Activated CD4-positive, alpha-beta T cell treated with anti-CD3 and anti-CD28 coated beads, Interleukin-2, amount 50 U/mL, for 4 hours (primary cell): ENCODE measurements around the gene KLHDC1.
"Not testable (repeated sequence)": the region's sequence is repeated elsewhere in the genome, so short reads cannot be mapped to it uniquely, and the experiment has no call there.

Experiments
- DNase-seq, 2 experiments: peaks; one replicate each; pipeline ENCODE4 v3.0.0-alpha.2; 2020

KLHDC1 gene, protein sequence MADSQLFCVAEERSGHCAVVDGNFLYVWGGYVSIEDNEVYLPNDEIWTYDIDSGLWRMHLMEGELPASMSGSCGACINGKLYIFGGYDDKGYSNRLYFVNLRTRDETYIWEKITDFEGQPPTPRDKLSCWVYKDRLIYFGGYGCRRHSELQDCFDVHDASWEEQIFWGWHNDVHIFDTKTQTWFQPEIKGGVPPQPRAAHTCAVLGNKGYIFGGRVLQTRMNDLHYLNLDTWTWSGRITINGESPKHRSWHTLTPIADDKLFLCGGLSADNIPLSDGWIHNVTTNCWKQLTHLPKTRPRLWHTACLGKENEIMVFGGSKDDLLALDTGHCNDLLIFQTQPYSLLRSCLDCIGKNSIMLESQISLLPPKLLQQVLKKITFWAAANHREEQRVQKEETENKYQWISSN

DNA sequence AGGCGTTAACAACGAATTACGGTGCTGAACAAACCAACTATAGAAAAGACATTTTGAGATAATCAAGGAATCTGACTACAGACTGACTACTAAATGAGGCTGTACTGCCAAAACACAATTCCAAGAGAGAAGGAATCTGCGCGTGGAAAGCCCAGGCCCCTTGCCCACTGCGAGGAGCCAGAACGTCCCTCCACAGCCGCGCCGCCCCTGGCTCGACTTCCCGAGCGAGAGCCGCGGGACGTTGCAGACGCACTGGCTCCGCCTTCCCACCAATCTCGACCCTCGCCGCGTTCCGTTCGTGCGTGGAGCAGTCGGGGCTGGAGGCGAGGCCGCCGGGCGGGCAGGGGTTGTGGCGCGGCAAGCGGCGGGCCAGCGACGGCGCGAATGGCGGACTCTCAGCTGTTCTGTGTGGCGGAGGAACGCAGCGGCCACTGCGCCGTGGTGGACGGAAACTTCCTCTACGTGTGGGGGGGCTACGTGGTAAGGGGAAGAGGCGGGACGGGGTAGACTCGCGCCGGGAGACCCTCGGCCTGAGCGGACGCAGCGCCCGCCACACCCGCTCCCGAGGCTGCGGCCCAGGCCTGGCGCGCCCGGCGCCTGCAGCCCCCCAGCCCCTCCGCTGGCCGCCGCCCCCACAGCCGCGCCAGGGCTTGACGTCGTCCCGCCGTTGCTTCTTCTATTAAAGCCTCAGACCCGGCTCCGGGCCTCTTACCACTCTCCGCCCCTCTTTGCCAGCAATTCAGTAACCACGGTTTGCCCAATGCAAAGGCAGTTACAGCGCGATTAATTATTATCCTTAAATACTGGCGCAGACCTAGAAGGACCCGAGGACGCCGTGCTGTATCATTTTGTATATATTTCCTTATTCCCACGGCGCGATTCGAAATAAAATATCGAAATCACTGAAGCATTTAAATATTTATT, at the start of gene KLHDC1:
Gene KLHDC1 (plus strand): TSS at position 310 of the 924 bp plus-strand sequence. CDS start 75 bp downstream, at position 385.
- peak; percentile 72 to 73 for DNase-seq

DNA sequence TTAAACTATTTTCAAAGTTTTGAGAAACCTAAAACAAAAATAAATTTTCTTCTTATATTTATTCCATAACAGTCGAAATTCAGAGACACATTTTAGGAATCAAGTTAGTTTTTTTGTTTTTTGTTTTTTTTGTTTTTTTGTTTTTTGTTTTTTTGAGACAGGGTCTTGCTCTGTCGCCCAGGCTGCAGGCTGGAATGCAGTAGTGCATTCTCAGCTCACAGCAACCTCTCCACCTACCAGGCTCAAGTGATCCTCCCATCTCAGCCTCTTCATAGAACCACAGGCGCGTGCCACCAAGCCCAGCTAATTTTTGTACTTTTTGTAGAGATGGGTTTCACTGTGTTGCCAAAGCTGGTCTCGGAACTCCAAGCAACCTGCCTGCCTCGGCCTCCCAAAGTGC, 39.4 kb upstream of the KLHDC1 start:
- DNase-seq, result no peak

DNA sequence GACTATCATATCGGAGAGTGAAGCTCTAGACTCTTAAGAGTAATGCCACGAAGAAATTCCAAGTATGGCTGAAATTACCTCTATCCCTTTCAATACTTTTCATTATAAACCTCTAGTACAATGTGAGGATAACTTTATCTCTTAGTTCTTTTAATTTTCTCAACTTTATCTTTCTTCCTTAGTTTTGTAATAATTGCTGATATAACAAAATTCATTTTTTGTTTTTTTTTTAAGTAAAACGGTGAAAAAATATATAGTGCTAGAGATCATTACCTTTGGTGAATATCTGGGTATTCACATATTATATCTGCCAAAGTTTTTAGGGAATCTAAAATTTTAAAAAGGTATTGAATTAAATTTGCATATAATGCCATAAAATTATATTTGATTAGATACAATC, 38.4 kb upstream of the KLHDC1 start:
- no peak for DNase-seq

DNA sequence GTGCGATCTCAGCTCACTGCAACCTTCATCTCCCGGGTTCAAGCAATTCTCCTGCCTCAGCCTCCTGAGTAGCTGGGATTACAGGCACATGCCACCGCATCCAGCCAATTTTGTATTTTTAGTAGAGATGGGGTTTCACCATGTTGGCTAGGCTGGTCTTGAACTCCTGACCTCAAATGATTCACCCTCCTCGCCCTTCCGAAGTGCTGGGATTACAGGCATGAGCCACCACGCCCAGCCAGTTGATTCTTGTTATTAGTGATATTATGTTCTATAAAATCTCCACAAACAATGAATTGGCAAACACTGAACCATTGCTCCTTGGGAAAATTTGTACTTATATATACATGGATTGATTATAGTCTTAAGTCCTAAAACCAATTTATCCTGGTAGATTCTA, 35.4 kb upstream of the KLHDC1 start:
- not testable (repeated sequence) for DNase-seq

DNA sequence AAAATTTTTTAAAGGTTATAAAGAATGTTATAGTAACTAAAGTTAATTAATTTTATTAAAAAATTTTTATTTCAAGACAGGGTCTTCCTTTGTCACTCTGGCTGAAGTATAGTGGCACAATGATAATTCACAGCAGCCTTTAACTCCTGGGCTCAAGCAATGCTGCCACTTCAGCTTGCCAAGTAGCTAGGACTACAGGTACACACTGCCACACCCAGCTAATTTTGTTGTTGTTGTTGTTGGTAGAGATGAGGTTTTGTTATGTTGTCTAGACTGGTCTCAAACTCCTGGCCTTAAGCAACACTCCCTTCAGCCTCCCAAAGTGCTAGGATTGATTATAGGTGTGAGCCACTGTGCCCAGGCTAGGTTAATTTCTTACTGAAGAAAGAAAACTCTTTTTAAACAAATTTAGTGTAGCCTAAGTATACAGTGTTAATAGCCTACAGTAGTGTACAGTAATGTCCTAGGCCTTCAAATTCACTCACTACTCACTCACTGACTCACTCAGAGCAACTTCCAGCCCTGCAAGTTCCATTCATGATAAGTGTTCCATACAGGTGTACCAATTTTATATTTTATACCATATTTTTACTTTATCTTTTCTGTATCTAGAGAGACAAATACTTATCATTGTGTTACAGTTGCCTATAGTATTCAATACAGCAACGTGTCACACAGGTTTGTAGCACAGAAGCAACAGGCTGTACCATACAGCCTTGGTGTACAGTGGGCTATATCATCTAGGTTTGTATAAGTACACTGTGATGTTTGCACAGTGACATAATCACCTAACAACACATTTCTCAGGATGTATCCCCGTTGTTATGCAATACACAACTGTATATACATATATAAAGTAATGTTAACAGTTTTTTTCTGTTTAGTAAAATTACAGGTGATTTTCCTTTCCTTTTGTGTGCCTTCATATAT, 33.1 kb upstream of the KLHDC1 start:
- no peak for DNase-seq

DNA sequence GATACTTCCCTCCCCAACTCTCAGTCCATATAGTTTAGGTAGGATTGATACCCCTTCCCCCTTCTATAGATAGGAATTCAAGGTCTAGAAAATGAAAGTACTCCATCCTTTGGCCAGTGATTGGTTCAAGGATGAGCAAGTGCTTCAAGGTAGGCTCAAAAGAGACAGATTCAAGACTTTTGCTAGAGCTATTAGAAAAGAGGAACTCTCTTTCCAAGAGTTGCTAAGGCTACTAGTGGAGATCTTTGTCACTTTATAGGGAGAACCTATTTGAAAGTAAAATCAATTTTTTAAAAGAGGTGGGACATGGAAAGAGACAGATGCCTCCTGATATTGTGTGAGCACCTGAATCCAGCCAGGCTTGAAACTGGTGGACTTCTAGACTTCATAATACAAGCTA, 22.4 kb upstream of the KLHDC1 start:
- no peak for DNase-seq

DNA sequence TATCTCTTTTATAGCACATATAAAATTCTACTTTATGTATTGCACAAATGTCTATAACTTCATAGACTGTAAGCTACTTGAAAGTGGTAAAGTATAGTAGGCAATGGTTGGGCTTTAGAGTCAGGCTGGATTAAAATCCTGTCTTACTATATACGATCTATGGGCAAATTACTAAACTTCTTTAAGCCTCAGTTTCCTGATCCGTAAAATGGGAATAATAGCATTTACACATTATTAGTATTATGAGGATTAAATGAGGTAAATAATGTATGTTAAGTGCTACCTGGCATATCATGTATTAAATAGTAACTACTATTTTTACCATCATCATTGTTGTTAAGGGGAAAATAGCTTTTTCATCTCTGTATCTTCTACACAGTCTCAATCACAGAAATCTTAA, 19.3 kb upstream of the KLHDC1 start:
- DNase-seq, result no peak

DNA sequence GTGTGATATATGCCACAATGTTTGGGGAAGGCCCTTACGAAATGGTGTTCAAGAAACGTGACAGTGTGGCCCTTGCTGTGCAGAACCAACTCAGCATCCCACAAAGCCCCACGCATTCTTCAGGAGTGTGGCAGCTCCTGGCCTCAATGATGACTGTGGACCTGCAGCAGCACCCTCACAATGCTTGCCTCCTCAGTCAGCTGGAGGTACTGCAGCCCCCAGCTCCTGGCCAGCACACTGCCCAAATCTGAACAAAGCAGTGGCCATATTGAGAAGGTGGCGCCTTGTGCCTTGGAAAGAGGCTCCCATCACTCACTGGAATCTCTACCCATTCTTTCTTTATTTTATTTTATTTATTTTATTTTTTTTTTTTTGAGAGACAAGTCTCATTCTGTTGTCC, 15.3 kb upstream of the KLHDC1 start:
- no peak for DNase-seq

DNA sequence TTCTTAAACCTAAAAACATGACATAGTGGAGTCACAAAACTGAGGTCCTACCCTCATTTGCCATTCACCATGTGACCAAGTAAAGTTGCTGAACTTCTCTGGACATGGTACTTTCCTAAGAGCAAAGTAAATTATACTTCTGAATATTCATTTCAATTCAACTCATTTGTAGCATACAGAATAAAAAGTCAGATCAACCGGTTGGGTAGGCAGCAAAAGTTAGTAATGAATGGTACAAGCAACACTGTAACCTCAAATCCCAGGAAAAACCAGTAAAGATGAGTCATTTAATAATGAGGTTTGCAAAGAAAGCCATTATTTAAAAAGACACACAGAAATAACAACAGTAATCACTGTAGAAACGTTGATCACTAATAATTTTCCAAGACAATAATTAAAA, 13.6 kb upstream of the KLHDC1 start:
- no peak for DNase-seq

DNA sequence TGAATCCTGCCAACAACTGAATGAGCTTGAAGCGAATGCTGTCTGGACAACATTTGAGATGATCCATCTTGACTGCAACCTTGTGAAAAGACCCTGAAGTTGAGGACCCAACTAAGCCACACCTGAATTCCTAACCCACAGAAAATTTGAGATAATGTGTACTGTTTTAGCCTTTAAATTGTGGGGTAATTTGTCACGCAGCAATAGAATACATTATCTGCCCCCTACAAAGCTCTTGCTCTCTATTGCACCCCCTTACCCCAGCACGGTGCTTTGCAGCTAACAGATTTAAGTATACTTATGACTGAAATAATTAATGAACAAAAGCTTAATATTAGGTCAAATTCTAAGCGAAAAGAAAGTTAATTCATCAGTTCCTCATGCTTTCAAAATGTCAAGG, 6.5 kb upstream of the KLHDC1 start:
- DNase-seq, result no peak

DNA sequence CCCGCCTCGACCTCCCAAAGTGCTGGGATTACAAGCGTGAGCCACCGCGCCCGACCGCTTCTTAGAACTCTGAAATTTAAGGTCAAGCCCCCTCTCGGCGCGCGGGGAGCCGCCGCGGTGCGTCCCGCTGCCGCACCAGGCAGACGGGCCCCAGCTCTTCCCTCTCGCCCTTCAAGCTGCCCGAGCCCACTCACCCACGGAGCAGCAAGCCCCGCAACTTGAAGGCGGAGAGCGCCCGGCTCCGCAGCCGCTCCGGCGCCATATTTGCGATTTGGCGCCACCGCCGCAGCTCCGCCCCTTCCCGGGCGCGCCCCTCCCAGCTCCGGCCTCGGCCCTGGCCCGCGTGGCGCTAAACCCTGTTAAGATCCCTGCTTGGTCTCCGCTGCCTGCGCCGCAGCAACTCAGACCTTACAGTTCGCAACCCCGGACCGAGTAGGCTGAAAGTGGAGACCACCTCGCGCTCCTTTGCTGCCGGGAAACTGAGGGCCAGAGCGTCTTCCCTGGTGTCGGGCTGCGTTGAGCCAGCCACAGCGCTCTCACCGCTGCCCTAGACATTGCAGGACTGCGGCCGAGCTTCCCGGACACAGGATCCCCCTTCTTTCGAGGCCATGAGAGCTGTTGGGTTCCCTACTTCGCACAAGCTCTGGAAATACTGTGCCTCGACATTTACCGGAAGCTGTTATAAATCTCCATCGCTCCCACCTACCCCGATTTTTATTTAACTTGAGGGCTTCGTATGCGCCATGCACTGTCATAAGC, 4.8 kb upstream of the KLHDC1 start, which contains the start of gene POLE2:
Gene POLE2 (minus strand): TSS at position 273 of the 759 bp plus-strand sequence. CDS start 11 bp downstream, at position 262.
- DNase-seq, result peak; percentile 61 to 63

DNA sequence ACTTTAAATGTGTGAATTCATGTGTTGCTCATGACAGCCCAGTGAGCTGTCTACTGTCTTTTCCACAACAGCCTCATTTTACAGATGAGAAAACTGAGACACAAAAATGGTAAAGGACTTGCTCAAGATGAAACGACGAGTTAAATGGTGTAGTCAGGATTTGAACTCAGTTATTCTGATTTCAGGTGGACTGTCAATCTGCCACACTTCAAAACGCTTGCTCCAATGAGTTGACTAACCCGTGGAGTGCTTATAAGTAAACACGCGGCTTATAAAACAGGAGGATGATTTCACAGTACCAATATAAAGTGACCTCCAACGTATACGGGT, 4.3 kb upstream of the KLHDC1 start:
- DNase-seq, result no peak

DNA sequence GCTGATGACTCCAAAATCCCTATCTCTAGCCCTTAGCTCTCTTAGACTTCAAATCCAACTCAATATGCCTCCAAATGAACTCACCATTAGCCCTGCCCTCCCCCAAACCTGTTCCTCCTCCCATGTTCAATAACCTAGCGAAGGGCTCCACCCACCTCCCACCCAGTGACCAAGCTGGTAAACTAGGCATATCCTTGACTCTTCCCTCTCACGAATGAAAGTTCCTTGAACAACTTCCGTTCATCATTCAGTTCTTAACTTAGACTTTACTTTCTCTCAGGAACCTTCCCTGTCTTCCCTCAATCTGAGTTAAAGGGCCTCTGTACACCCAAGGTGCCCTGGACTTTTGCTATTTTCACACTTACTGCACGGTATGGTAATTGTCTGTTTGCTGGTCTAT, 1.9 kb upstream of the KLHDC1 start:
- DNase-seq, result no peak

DNA sequence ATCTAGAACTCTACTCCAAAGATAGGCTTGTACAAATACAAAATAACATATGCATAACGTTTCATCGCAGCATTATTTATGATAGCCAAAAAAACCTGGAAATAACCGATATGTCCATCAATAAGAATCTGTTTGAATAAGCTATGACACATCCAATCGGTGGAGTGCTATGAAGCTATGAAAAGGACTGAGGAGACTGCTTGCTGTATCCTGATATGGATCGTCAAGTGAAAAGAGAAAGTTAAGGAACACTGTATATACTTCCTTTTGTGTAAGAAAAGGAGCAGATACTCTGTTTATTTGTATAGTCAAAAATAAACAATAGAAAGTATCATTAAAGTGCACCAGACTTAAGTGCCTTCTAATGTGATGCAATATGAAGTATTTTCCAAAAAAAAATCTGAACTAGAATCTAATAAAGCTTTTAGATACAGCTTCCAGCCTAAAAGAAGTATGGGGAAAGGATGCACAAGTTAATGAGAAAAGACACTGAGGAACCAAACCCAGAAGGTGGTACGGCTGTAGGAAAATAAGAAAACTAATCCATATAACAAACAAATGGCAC, 645 bp upstream of the KLHDC1 start:
- no peak for DNase-seq

DNA sequence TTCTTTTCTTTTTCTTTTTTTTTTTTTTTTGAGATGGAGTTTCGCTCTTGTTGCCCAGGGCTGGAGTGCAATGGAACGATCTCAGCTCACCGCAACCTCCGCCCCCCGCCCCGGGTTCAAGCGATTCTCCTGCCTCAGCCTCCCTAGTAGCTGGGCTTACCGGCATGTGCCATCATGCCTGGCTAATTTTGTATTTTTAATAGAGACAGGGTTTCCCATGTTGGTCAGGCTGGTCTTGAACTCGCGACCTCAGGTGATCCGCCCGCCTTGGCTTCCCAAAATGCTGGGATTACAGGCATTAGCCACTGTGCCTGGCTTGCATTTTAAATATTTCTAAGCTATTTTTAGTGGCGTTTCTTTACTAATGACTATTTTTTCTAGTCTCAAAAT, 810 bp downstream of the KLHDC1 start:
- DNase-seq, result not testable (repeated sequence)

DNA sequence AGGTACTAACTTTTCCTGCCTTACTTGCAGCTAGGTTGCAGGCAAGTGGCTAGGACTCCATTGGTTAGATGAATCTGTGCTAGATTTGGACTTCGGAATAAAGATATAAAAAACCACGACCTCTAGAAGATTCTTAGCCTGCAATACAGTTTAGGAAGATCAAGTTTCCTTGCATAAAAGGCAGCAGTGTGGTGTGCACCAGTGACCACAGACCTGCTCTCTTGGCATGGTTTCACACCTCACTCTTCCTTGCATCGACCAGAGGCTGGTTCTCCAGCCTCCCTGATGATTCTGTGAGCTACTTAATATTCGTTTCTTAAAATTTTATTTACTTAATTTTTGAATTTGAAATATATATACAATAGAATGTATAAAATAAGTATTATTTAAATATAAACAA, 9.8 kb downstream of the KLHDC1 start:
- DNase-seq, result no peak

DNA sequence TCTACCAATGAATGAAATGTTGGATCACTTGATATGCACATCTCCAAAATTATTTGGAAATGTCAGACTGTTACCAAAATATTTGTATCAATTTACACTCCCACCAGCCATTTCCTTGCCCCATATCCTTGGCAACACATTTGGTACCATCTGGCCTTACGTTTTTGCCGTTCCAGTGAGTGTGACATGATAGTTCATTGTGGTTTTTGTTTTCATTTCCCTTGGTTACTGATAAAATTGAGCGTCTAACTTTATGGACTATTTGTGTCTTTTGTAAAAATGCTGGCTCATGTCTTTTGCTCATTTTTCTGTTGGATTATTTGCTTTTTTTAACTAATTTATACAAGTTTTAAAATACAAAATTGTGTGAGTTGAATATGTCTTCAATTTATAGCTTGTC, 11.0 kb downstream of the KLHDC1 start:
- DNase-seq, result no peak

DNA sequence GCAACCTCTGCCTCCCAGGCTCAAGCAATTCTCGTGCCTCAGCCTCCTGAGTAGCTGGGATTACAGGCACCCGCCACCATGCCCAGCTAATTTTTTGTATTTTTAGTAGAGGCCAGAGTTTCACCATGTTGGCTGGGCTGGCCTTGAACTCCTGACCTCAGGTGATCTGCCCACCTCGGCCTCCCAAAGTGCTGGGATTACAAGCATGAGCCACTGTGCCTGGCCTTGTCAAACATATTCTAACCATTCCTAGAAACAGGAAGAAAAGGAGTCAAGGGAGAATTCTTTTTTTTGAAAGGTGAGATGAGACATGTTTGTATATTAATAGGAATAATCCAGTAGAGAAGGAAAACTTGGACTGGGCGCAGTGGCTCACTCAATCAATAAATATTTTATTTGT, 11.6 kb downstream of the KLHDC1 start:
- not testable (repeated sequence) for DNase-seq

DNA sequence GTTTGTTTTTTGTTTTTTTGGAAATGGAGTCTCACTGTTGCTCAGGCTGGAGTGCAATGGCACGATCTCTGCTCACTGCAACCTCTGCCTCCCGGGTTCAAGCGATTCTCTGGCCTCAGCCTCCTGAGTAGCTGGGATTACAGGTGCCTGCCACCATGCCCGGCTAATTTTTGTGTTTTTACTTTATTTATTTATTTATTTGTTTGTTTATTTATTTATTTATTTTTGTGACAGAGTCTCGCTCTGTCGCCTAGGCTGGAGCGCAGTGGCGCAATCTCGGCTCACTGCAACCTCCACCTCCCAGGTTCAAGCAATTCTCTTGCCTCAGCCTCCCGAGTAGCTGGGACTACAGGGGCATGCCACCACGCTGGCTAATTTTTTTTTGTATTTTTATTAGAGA, 18.1 kb downstream of the KLHDC1 start:
- not testable (repeated sequence) for DNase-seq

DNA sequence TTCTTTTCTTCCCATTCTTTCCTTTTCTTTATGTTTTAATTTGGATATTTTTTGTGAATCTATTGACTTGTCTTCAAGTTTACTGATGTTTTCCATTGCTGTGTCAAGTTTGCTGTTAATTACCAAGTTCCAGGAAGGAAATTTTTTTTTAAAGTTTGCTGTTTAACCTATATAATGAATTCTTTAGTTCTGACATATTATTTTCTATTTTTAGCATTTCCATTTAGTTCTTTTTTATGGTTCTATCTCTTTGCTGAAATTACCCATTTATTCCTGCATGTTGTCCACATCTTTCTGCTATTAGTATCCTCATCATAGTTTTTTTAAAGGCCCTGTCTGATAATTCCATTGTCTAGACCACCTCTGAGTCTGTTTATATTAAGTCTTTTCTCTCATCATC, 27.8 kb downstream of the KLHDC1 start:
- DNase-seq, result no peak

DNA sequence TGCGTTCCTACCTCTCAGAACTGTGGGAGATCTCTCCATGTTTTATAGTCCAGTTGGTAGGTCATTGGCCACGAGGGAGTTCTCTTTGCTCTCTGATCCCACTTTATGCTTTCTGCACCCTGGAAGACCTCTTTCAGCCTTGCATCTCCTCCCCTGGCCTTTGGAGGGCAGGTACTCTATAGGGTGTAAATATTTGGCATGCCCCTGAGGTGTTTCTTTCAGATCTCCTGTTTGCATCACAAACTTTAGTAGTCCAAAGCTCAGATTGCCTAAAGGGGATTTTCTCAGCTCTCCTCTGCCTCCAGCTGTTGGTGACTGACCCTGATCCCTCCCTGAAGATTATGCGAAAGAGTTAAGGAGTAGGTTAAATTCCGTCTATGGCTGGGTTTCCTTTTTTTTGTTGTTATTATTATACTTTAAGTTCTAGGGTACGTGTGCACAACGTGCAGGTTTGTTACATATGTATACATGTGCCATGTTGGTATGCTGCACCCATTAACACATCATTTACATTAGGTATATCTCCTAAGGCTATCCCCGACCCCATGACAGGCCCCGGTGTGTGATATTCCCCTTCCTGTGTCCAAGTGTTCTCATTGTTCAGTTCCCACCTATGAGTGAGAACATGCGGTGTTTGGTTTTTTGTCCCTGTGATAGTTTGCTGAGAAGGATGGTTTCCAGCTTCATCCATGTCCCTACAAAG, 29.0 kb downstream of the KLHDC1 start:
- not testable (repeated sequence) for DNase-seq
